Measurements from ENCODE around the gene KCNK5.

KCNK5 gene

GRCh38 chr6:39239527-39240154 is 10.4 kb upstream of the KCNK5 start:
- DNase-seq = no peak

GRCh38 chr6:39236742-39237141 is 7.5 kb upstream of the KCNK5 start:
- no peak for DNase-seq

- DNase-seq = no peak
Observed at GRCh38 chr6:39233333-39233732, 4.1 kb upstream of the KCNK5 start.

- no peak for DNase-seq
Observed at GRCh38 chr6:39231521-39232243, 2.4 kb upstream of the KCNK5 start.

GRCh38 chr6:39230654-39231035 is 1.4 kb upstream of the KCNK5 start:
- no peak for DNase-seq

GRCh38 chr6:39228111-39228971 is 934 bp downstream of the KCNK5 start:
- no peak for DNase-seq

- DNase-seq = no peak
Observed at GRCh38 chr6:39227476-39227875, 1.8 kb downstream of the KCNK5 start.

GRCh38 chr6:39226639-39227329 is 2.5 kb downstream of the KCNK5 start:
- no peak for DNase-seq

- peak in 1 of 5 donors; percentile 82 for DNase-seq
Observed at GRCh38 chr6:39225946-39226437, 3.3 kb downstream of the KCNK5 start.

GRCh38 chr6:39225543-39225942 is 3.7 kb downstream of the KCNK5 start:
- DNase-seq = no peak

GRCh38 chr6:39224523-39225182 is 4.6 kb downstream of the KCNK5 start:
- DNase-seq = no peak

- DNase-seq = no peak
Observed at GRCh38 chr6:39224011-39224410, 5.3 kb downstream of the KCNK5 start.

GRCh38 chr6:39223555-39223954 is 5.7 kb downstream of the KCNK5 start:
- DNase-seq = no peak

GRCh38 chr6:39223061-39223460 is 6.2 kb downstream of the KCNK5 start:
- DNase-seq = no peak

- DNase-seq = no peak
Observed at GRCh38 chr6:39221779-39222641, 7.3 kb downstream of the KCNK5 start.

GRCh38 chr6:39221115-39221514 is 8.2 kb downstream of the KCNK5 start:
- DNase-seq = no peak

GRCh38 chr6:39218868-39219567 is 10.3 kb downstream of the KCNK5 start:
- DNase-seq = peak in 1 of 5 donors; percentile 61

- no peak for DNase-seq
Observed at GRCh38 chr6:39217177-39217864, 12.0 kb downstream of the KCNK5 start.

GRCh38 chr6:39215640-39216158 is 13.6 kb downstream of the KCNK5 start:
- DNase-seq = no peak
